Neural progenitor cell (in vitro differentiated cells): ENCODE results near the gene HAL. TPM values are rescaled to one million over a fixed set of nuclear protein-coding genes. Genes with fewer than 3 reads are reported as not detected.

Source experiments
- DNase-seq: peaks from one replicate; pipeline ENCODE4 v3.0.0-alpha.2; 2016; ENCODE audit warnings: low spot score
- H2AFZ ChIP-seq: fragments of 200-600 bp; sonication (generic); replicated peaks from 2 replicates; pipeline ENCODE4 v1.6.1; 2016; ENCODE audit warnings: antibody characterized with exemption
- H3F3A ChIP-seq: fragments of 200-600 bp; sonication (generic); 2 replicates; pipeline ENCODE4 v1.6.1; 2016; ENCODE audit warnings: antibody characterized with exemption, low read depth
- H3K27ac ChIP-seq: fragments of 200-600 bp; sonication (generic); 2 replicates; pipeline ENCODE4 v1.5.1; 2016; ENCODE audit warnings: mild to moderate bottlenecking
- H3K27me3 ChIP-seq: fragments of 200-600 bp; sonication (generic); 2 replicates; pipeline ENCODE4 v1.6.1; 2016; ENCODE audit warnings: mild to moderate bottlenecking, moderate library complexity
- H3K36me3 ChIP-seq: fragments of 200-600 bp; sonication (generic); 2 replicates; pipeline ENCODE4 v1.5.1; 2016
- H3K4me1 ChIP-seq: fragments of 200-600 bp; sonication (generic); 2 replicates; pipeline ENCODE4 v1.6.1; 2016; ENCODE audit warnings: mixed run types
- H3K4me2 ChIP-seq: fragments of 200-600 bp; sonication (generic); 2 replicates; pipeline ENCODE4 v1.6.1; 2016
- H3K4me3 ChIP-seq: fragments of 200-600 bp; sonication (generic); 2 replicates; pipeline ENCODE4 v1.5.1; 2016
- H3K79me2 ChIP-seq: fragments of 200-600 bp; sonication (generic); 2 replicates; pipeline ENCODE4 v1.6.1; 2016; ENCODE audit warnings: low read depth
- H3K9ac ChIP-seq: fragments of 200-600 bp; sonication (generic); 2 replicates; pipeline ENCODE4 v1.6.1; 2016
- H3K9me3 ChIP-seq: fragments of 200-600 bp; sonication (generic); 2 replicates; pipeline ENCODE4 v1.5.1; 2016; ENCODE audit warnings: low read depth
- H4K20me1 ChIP-seq: fragments of 200-600 bp; sonication (generic); 2 replicates; pipeline ENCODE4 v1.6.1; 2016; ENCODE audit warnings: low read depth
- H3K27ac Mint-ChIP-seq: 3 replicates; pipeline ENCODE4 v1.8.0; 2021; ENCODE audit warnings: mixed read lengths
- H3K27me3 Mint-ChIP-seq: 2 replicates; pipeline ENCODE4 v1.8.0; 2022; ENCODE audit warnings: low read depth, mild to moderate bottlenecking, inconsistent platforms, moderate library complexity, mixed read lengths; ENCODE audit not compliant: insufficient read depth
- H3K36me3 Mint-ChIP-seq: 3 replicates; pipeline ENCODE4 v1.8.0; 2021; ENCODE audit warnings: mixed read lengths
- H3K4me1 Mint-ChIP-seq: 3 replicates; pipeline ENCODE4 v1.8.0; 2021; ENCODE audit warnings: mixed read lengths
- H3K4me3 Mint-ChIP-seq: 3 replicates; pipeline ENCODE4 v1.8.0; 2021; ENCODE audit warnings: mild to moderate bottlenecking, moderate library complexity, mixed read lengths
- H3K9me3 Mint-ChIP-seq: 3 replicates; pipeline ENCODE4 v1.8.0; 2020; ENCODE audit warnings: mixed read lengths
- CTCF ChIP-seq: fragments of 200-600 bp; sonication (generic); IDR thresholded peaks from 2 replicates; pipeline ENCODE4 v1.5.1; 2017; ENCODE audit warnings: antibody characterized with exemption, mild to moderate bottlenecking
- EZH2 ChIP-seq: fragments of 200-600 bp; sonication (generic); IDR thresholded peaks from 2 replicates; pipeline ENCODE4 v1.6.1; 2017; ENCODE audit warnings: antibody characterized with exemption, mild to moderate bottlenecking, moderate library complexity
- EZH2phosphoT487 ChIP-seq: fragments of 200-600 bp; sonication (generic); IDR thresholded peaks from 2 replicates; pipeline ENCODE4 v1.6.1; 2017; ENCODE audit warnings: antibody characterized with exemption
- total RNA-seq: library from RNA; depleted of rRNA; stranded (reverse); fragments of >200 nt; gene quantifications from 2 replicates; pipeline ENCODE4 v1.2.3, GENCODE V29; 2015; ENCODE audit warnings: low replicate concordance

Gene HAL
- total RNA-seq, 1 donor from 2014 or later: 0.06 TPM

- Histone ChIP-seq H3K36me3 (peaks cover 45% of the 10 kb centered on the region), H3K4me3 (no peak overlapping the region), H3K79me2 (no peaks in the 10 kb centered on the region), H3K9me3 (no peaks in the 10 kb centered on the region), H3K4me1 (no peaks in the 10 kb centered on the region), H3K9ac (no peak overlapping the region), H4K20me1 (no peaks in the 10 kb centered on the region), H3F3A (no peaks in the 10 kb centered on the region), H3K27ac (no peak overlapping the region), H3K27me3 (no peaks in the 10 kb centered on the region), H3K4me2 (no peak overlapping the region), H2AFZ (no peak overlapping the region)
- peaks cover 2% of the 10 kb centered on the region for H3K27me3 Mint-ChIP-seq
- no peak overlapping the region for H3K27ac Mint-ChIP-seq
- TF ChIP-seq EZH2phosphoT487: no peak
- no peak for TF ChIP-seq EZH2
- DNase-seq: no peak
- no peaks in the 10 kb centered on the region for H3K4me1 Mint-ChIP-seq
- no peak overlapping the region for H3K4me3 Mint-ChIP-seq
- H3K9me3 Mint-ChIP-seq: no peaks in the 10 kb centered on the region
- H3K36me3 Mint-ChIP-seq: peaks cover 14% of the 10 kb centered on the region
These were observed 24.3 kb upstream of the HAL start for GRCh38 chr12:96020314-96021003.

GRCh38 chr12:96015672-96016071, 19.5 kb upstream of the HAL start:
- H2AFZ ChIP-seq: no peak overlapping the region
- peaks cover 13% of the 10 kb centered on the region for H3K36me3 Mint-ChIP-seq
- H4K20me1 ChIP-seq: no peaks in the 10 kb centered on the region
- H3K9me3 Mint-ChIP-seq: no peaks in the 10 kb centered on the region
- DNase-seq: peak; percentile 36
- no peak overlapping the region for H3K4me2 ChIP-seq
- TF ChIP-seq EZH2: no peak
- TF ChIP-seq EZH2phosphoT487: no peak
- TF ChIP-seq CTCF: peak; percentile 52
- no peaks in the 10 kb centered on the region for H3K79me2 ChIP-seq
- peaks cover 40% of the 10 kb centered on the region for H3K36me3 ChIP-seq
- H3K27me3 Mint-ChIP-seq: no peaks in the 10 kb centered on the region
- no peak overlapping the region for H3K27ac ChIP-seq
- no peaks in the 10 kb centered on the region for H3K4me1 Mint-ChIP-seq
- H3K27ac Mint-ChIP-seq: no peak overlapping the region
- H3F3A ChIP-seq: no peaks in the 10 kb centered on the region
- no peak overlapping the region for H3K4me3 ChIP-seq
- H3K9ac ChIP-seq: no peak overlapping the region
- no peaks in the 10 kb centered on the region for H3K27me3 ChIP-seq
- H3K4me3 Mint-ChIP-seq: no peak overlapping the region
- H3K9me3 ChIP-seq: no peaks in the 10 kb centered on the region
- no peaks in the 10 kb centered on the region for H3K4me1 ChIP-seq

- Mint-ChIP-seq H3K27ac (no peak overlapping the region), H3K9me3 (no peaks in the 10 kb centered on the region), H3K4me3 (no peak overlapping the region), H3K36me3 (peaks cover 17% of the 10 kb centered on the region), H3K4me1 (no peaks in the 10 kb centered on the region), H3K27me3 (no peaks in the 10 kb centered on the region)
- H3F3A ChIP-seq: no peaks in the 10 kb centered on the region
- no peak overlapping the region for H3K27ac ChIP-seq
- no peaks in the 10 kb centered on the region for H3K79me2 ChIP-seq
- H2AFZ ChIP-seq: no peak overlapping the region
- no peak for DNase-seq
- H4K20me1 ChIP-seq: no peaks in the 10 kb centered on the region
- H3K9me3 ChIP-seq: no peaks in the 10 kb centered on the region
- H3K4me2 ChIP-seq: no peak overlapping the region
- no peak overlapping the region for H3K4me3 ChIP-seq
- peaks cover 38% of the 10 kb centered on the region for H3K36me3 ChIP-seq
- no peaks in the 10 kb centered on the region for H3K27me3 ChIP-seq
- no peaks in the 10 kb centered on the region for H3K4me1 ChIP-seq
- no peak for TF ChIP-seq CTCF
- no peak for TF ChIP-seq EZH2phosphoT487
- TF ChIP-seq EZH2: no peak
- no peak overlapping the region for H3K9ac ChIP-seq
These were observed 18.9 kb upstream of the HAL start for GRCh38 chr12:96014943-96015599.

GRCh38 chr12:96007729-96008128, 11.6 kb upstream of the HAL start:
- Histone ChIP-seq H2AFZ (no peak overlapping the region), H3K27me3 (no peaks in the 10 kb centered on the region), H3K4me1 (no peaks in the 10 kb centered on the region), H3K9ac (no peak overlapping the region), H3K4me2 (no peak overlapping the region), H3K4me3 (no peak overlapping the region), H3K9me3 (no peaks in the 10 kb centered on the region), H4K20me1 (no peaks in the 10 kb centered on the region), H3K79me2 (no peaks in the 10 kb centered on the region), H3K27ac (no peak overlapping the region), H3K36me3 (peaks cover 10% of the 10 kb centered on the region), H3F3A (no peaks in the 10 kb centered on the region)
- TF ChIP-seq CTCF (no peak), EZH2 (no peak)
- no peaks in the 10 kb centered on the region for H3K9me3 Mint-ChIP-seq
- no peaks in the 10 kb centered on the region for H3K27me3 Mint-ChIP-seq
- peaks cover 30% of the 10 kb centered on the region for H3K36me3 Mint-ChIP-seq
- DNase-seq: no peak
- no peak overlapping the region for H3K4me3 Mint-ChIP-seq
- no peak overlapping the region for H3K27ac Mint-ChIP-seq
- H3K4me1 Mint-ChIP-seq: no peaks in the 10 kb centered on the region
